GM19023 (cell line): Measurements from ENCODE around the gene STYXL1.
"Not testable (repeated sequence)": the region's sequence is repeated elsewhere in the genome, so short reads cannot be mapped to it uniquely, and the experiment has no call there.

Experiments used
- ATAC-seq: cut with Tn5 transposase; IDR thresholded peaks from one replicate; pipeline ENCODE4 v1.9.1; 2021; ENCODE audit warnings: mild to moderate bottlenecking, moderate library complexity; ENCODE audit not compliant: unreplicated experiment

The STYXL1 gene

DNA sequence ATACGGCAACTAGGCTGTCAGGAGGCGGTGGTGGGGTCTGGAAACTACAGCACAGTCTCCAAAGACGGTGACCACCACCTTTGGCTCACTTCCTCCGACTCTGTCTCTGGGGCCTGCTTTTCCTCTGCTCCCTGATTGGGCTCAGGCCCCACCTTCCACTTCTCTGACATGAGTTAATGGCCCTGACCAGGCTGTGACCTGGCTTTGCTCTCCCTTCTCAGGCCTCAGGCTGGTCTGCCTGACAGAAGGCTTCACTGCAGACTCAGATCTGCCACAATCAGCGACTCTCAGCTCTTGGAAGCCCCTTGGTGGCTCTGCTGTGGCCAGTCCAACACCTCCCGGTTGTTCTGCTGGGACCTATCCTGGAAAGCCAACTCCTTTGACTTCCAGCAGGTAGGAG, 7.7 kb downstream of the STYXL1 start:
- no peak for ATAC-seq

DNA sequence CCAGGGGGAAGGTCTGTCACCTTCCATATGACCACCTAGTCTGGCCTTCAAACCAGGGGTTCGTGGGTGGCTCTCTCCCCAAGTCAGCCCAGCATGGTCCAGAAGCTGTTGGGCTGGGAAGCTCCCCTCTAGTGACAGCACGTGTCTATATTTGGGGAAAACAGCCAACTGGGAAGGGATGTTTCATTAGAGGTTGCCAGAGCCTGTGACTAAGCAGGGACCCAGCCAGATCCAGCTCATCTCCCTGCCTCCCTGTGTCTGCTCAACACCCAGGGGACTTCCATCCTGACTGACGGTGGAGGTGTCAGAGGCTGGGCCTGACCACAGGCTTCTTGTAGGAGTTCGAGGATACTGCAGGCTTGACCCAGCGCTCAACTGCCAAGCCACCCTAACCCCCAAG, 10.5 kb downstream of the STYXL1 start:
- ATAC-seq: no peak

GRCh38 chr7:76031964-76032363, 15.8 kb downstream of the STYXL1 start:
- no peak for ATAC-seq

DNA sequence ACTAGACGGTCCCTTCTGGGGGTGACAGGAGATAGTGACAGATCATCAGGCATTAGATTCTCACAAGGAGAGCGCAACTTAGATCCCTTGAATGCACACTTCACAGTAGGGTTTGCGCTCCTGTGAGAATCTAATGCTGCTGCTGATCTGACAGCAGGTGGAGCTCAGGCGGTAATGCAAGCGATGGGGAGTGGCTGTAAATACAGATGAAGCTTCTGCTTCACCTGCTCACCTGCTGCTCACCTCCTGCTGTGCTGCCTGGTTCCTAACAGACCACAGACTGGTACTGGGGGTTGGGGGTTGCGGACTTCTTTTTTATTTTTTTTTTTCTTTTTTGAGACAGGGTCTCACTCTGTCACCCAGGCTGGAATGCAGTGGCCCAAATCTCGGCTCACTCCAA, 18.1 kb downstream of the STYXL1 start:
- ATAC-seq: not testable (repeated sequence)

DNA sequence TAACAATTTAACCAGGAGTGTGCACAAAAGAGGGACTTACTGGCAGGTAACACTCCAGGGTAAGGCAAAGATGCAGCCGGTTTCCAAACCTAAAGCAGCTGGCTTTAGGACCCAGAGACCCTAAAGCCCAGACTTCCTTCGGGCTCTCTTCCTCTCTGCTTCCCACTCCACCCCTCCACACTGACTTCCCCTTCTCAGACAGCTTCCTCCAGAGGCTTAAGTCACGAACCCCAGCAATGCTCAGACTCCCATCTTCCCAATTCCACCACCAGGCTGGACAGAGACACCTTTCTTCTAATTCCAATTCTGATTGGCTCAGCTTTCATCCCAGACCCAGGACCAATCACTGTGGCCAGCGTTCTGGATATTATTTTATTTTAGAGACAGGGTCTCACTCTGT, 24.8 kb downstream of the STYXL1 start:
- no peak for ATAC-seq

- ATAC-seq: no peak
Measured at GRCh38 chr7:76022026-76022780, 25.6 kb downstream of the STYXL1 start.

GRCh38 chr7:76020031-76020714, 27.6 kb downstream of the STYXL1 start:
- no peak for ATAC-seq

- ATAC-seq: not testable (repeated sequence)
Measured at GRCh38 chr7:76018520-76018919, 29.3 kb downstream of the STYXL1 start.

DNA sequence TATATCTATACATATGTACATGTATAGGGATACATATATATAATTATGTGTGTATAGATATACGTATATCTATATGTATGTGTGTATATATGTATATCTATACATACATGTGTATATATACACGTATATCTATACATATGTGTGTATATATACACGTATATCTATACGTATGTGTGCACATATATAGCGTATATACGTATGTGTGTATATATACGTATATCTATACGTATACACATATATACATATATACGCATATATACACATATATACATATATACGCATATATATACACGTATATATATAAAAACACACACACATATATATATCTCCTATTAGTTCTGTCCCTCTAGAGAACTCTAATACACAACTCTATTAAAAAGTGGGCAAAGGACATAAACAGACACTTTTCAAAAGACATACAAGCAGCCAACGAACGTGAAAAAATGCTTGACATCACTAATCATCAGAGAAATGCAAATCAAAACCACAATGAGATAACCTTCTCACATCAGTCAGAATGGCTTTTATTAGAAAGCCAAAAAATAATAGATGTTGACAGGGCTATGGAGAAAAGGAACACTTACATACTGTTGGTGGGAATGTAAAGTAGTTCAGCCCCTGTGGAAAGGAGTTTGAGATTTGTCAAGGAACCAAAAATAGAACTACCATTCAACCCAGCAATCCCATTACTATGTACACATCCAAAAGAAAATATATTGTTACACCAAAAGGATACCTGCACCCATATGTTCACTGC, 31.4 kb downstream of the STYXL1 start:
- ATAC-seq: no peak

- no peak for ATAC-seq
Measured at GRCh38 chr7:76011442-76011861, 36.3 kb downstream of the STYXL1 start.

GRCh38 chr7:76009672-76010600, 37.9 kb downstream of the STYXL1 start:
- ATAC-seq: no peak

GRCh38 chr7:76008156-76008687, 39.6 kb downstream of the STYXL1 start:
- ATAC-seq: no peak

DNA sequence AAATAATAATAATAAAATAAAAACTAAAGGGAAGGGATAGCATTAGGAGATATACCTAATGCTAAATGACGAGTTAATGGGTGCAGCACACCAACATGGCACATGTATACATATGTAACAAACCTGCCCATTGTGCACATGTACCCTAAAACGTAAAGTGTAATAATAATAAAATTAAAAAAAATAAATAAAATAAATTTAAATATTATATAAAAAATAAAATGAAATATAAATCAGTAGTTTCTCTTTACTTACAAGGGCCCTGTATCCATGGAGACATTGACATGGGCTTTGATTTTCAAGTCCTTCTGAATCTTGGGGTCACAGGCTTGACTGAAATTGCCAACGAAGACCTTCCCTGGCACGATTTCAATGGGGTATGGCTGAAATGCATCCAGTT, 42.8 kb downstream of the STYXL1 start:
- not testable (repeated sequence) for ATAC-seq

- ATAC-seq: no peak
Measured at GRCh38 chr7:76003351-76003750, 44.4 kb downstream of the STYXL1 start.

DNA sequence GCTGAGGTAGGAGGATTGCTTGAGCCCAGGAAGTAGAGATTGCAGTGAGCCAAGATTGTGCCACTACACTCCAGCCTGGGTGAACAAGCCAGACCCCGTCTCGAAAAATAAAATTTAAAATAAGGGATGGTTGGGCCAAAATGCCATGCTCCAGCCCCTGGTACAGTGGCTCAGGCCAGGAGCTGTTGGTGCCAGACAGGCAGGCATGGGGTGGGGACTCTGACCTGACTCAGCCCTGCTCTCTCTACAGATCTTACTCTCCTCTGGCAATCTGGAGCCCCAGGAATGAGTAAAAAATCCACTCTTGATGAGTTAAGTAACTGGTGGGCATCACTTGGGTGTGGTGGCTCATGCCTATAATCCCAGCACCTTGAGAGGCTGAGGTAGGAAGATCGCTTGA, 45.0 kb downstream of the STYXL1 start:
- ATAC-seq: no peak

DNA sequence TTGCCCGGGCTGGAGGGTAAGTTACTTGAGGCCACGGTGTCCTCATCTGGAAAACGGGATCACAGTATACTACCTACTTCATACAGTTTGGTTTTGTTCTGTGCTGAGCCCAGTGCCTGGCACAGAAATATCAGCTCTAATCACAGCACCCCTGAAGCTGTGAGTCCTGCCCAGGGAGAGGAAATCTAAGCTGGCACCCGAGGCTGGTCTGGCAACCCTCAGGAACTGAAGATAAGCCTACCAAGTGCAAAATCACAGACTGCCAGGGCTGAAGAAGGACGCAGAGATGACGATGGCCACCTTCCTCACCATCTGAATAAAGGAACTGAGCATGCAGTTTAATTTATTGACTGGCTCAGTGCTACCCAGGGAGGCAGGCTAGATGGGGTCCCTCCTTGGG, 45.7 kb downstream of the STYXL1 start:
- ATAC-seq: no peak

DNA sequence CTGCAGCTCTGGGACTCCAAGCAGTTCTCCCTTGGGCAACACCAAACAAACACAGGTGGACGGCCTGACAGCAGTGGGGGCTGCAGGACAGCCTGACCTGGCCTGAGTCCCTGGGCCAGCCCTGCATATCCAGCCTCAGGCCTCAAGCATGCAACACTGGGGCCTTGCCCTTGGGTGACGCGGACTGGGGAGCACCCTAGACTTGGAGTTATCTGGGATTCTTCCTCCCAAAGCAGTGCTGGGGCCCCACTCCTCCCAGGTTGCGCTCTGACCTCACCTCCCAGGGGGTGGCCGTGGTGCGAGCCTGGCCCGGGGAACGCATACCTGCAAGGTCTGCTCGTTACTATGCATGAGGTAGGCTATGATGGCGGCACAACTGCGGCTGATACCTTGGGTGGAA, 47.2 kb downstream of the STYXL1 start:
- no peak for ATAC-seq

DNA sequence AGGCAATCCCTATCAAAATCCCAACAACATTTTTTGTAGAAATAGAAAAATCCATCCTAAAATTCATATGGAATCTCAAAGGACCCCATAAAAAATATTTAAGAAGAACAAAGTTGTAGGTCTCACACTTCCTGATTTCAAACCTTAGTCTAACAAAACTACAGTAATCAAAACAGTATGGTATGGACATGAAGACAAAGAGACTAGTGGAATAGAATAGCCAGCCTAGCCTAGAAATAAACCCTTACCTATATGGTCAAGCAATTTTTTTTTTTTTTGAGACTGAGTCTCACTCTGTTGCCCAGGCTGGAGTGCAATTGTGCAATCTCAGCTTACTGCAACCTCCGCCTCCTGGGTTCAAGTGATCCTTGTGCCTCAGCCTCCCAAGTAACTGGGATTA, 49.8 kb downstream of the STYXL1 start:
- no peak for ATAC-seq

GRCh38 chr7:75996476-75996875, 51.3 kb downstream of the STYXL1 start:
- ATAC-seq: no peak

GRCh38 chr7:75995996-75996395, 51.8 kb downstream of the STYXL1 start:
- ATAC-seq: no peak
